Breast epithelium (tissue), 4 donors: ENCODE measurements around the gene SH3GL3. TPM values are rescaled to one million over a fixed set of nuclear protein-coding genes. Genes with fewer than 3 reads are reported as not detected.

ENCODE experiments used
- DNase-seq, 2 donors: peaks; one replicate each; pipeline ENCODE4 v3.0.0-alpha.2; 2019; ENCODE audit warnings: low spot score in 2 of 2
- H3K27ac ChIP-seq, 2 donors: fragments of 200-600 bp; sonication (generic) in 1 of 2; one replicate each; pipeline ENCODE4 v1.5.1; 2016 to 2019; ENCODE audit warnings: mild to moderate bottlenecking in 1 of 2
- H3K27me3 ChIP-seq, 2 donors: fragments of 200-600 bp; sonication (generic) in 1 of 2; one replicate each; pipeline versions ENCODE4 v1.5.1 to v1.6.0; 2017 to 2019; ENCODE audit warnings: control low read depth in 1 of 2, mild to moderate bottlenecking in 1 of 2
- H3K36me3 ChIP-seq: fragments of 200-600 bp; one replicate; pipeline ENCODE4 v1.5.1; 2019
- H3K4me1 ChIP-seq, 2 donors: fragments of 200-600 bp; sonication (generic); one replicate each; pipeline ENCODE4 v1.5.1; 2016 to 2019; ENCODE audit warnings: control low read depth in 1 of 2
- H3K4me3 ChIP-seq, 3 donors: fragments of 200-600 bp; sonication (generic); 1 replicate in 2 of 3; 2 replicates in 1 of 3; pipeline ENCODE4 v1.5.1; 2016 to 2019; ENCODE audit warnings: mild to moderate bottlenecking in 3 of 3, moderate library complexity in 2 of 3
- H3K9me3 ChIP-seq, 2 donors: fragments of 200-600 bp; sonication (generic) in 1 of 2; one replicate each; pipeline ENCODE4 v1.5.1; 2016 to 2019; ENCODE audit warnings: control low read depth in 1 of 2
- CTCF ChIP-seq, 3 donors: fragments of 450-650 bp; IDR thresholded peaks; one replicate each; pipeline ENCODE4 v1.5.1; 2016 to 2017; ENCODE audit warnings: antibody characterized with exemption in 3 of 3, mild to moderate bottlenecking in 3 of 3, moderate library complexity in 3 of 3
- POLR2A ChIP-seq: fragments of 450-650 bp; IDR thresholded peaks from one replicate; pipeline ENCODE4 v1.6.1; 2016; ENCODE audit warnings: antibody characterized with exemption, mild to moderate bottlenecking, moderate library complexity
- POLR2AphosphoS5 ChIP-seq, 3 donors: sonication (generic); formaldehyde crosslinking; IDR thresholded peaks; one replicate each; pipeline ENCODE4 v1.6.1; 2017; ENCODE audit warnings: antibody characterized with exemption in 3 of 3
- intact Hi-C: fragments of 100-400 bp; cut with DNase I; formaldehyde crosslinking; loops from one replicate; pipeline ENCODE4 v1.15.1; 2023; ENCODE audit warnings: low total_unique reads
- total RNA-seq, 3 donors: library from RNA; depleted of rRNA; stranded (reverse); fragments of >200 nt; gene quantifications; one replicate each; pipeline ENCODE4 v1.1.0, GENCODE V29; 2016

The SH3GL3 gene
- total RNA-seq, 3 donors from 2014 or later = not detected

GRCh38 chr15:83486363-83486762 lies 39.2 kb downstream of the SH3GL3 start:
- DNase-seq = no peak
- H3K4me3 ChIP-seq = no peak overlapping the region
- intact Hi-C loops = no loop called here
- TF ChIP-seq POLR2A (no peak), POLR2AphosphoS5 (IDR thresholded peaks at IDR 0.05) (no peak), CTCF (IDR thresholded peaks at IDR 0.05) (no peak)
- peaks cover 0 to 10% of the 10 kb centered on the region in 2 donors for H3K9me3 ChIP-seq
- H3K27me3 ChIP-seq = no peaks in the 10 kb centered on the region
- no peaks in the 10 kb centered on the region for H3K4me1 ChIP-seq
- no peak overlapping the region for H3K27ac ChIP-seq
- H3K36me3 ChIP-seq = no peaks in the 10 kb centered on the region

GRCh38 chr15:83487519-83487918 lies 40.4 kb downstream of the SH3GL3 start:
- no peak overlapping the region for H3K27ac ChIP-seq
- peaks cover 0 to 10% of the 10 kb centered on the region in 2 donors for H3K9me3 ChIP-seq
- H3K4me3 ChIP-seq = no peak overlapping the region
- no peaks in the 10 kb centered on the region for H3K4me1 ChIP-seq
- intact Hi-C loops = no loop called here
- H3K36me3 ChIP-seq = no peaks in the 10 kb centered on the region
- no peak for DNase-seq
- no peak for TF ChIP-seq POLR2AphosphoS5 (IDR thresholded peaks at IDR 0.05)
- no peak for TF ChIP-seq CTCF (IDR thresholded peaks at IDR 0.05)
- TF ChIP-seq POLR2A = no peak
- no peaks in the 10 kb centered on the region for H3K27me3 ChIP-seq

- TF ChIP-seq POLR2A = no peak
- no peak for TF ChIP-seq CTCF (IDR thresholded peaks at IDR 0.05)
- TF ChIP-seq POLR2AphosphoS5 (IDR thresholded peaks at IDR 0.05) = no peak
- no peaks in the 10 kb centered on the region for H3K9me3 ChIP-seq
- H3K4me3 ChIP-seq = no peak overlapping the region
- no peak for DNase-seq
- peaks cover 0 to 5% of the 10 kb centered on the region in 2 donors for H3K27me3 ChIP-seq
- H3K36me3 ChIP-seq = no peaks in the 10 kb centered on the region
- intact Hi-C loops = no loop called here
- H3K27ac ChIP-seq = no peak overlapping the region
- H3K4me1 ChIP-seq = no peaks in the 10 kb centered on the region
Measured at GRCh38 chr15:83489690-83490089, 42.5 kb downstream of the SH3GL3 start.

- H3K4me1 ChIP-seq = no peaks in the 10 kb centered on the region
- intact Hi-C loops = no loop called here
- no peak overlapping the region for H3K27ac ChIP-seq
- no peak for TF ChIP-seq CTCF (IDR thresholded peaks at IDR 0.05)
- H3K27me3 ChIP-seq = peaks cover 0 to 5% of the 10 kb centered on the region in 2 donors
- DNase-seq = no peak
- H3K36me3 ChIP-seq = no peaks in the 10 kb centered on the region
- no peak overlapping the region for H3K4me3 ChIP-seq
- no peaks in the 10 kb centered on the region for H3K9me3 ChIP-seq
Measured at GRCh38 chr15:83491486-83491885, 44.3 kb downstream of the SH3GL3 start.

GRCh38 chr15:83496766-83497165 lies 49.6 kb downstream of the SH3GL3 start:
- Histone ChIP-seq H3K36me3 (no peaks in the 10 kb centered on the region), H3K4me3 (no peak overlapping the region), H3K9me3 (peaks cover 0 to 12% of the 10 kb centered on the region in 2 donors), H3K27ac (no peak overlapping the region), H3K4me1 (no peaks in the 10 kb centered on the region), H3K27me3 (peaks cover 0 to 5% of the 10 kb centered on the region in 2 donors)
- TF ChIP-seq POLR2AphosphoS5 (IDR thresholded peaks at IDR 0.05) (no peak), CTCF (IDR thresholded peaks at IDR 0.05) (no peak), POLR2A (no peak)
- no peak for DNase-seq
- intact Hi-C loops = no loop called here
